B cell (primary cell): ENCODE data around the gene ELOVL1.

Source experiments
- CTCF ChIP-seq: fragments of 200-600 bp; IDR thresholded peaks from one replicate; pipeline ENCODE4 v1.8.0; 2022; ENCODE audit warnings: antibody characterized with exemption, mild to moderate bottlenecking
- EZH2 ChIP-seq: IDR thresholded peaks from 2 replicates; pipeline ENCODE4 v1.6.1; 2012; ENCODE audit warnings: borderline replicate concordance, low read depth, mild to moderate bottlenecking, moderate library complexity, low read length; ENCODE audit not compliant: insufficient read depth, poor library complexity, severe bottlenecking

GRCh38 chr1:43327549-43328292 lies 40.1 kb downstream of the ELOVL1 start:
- TF ChIP-seq CTCF = no peak
- no peak for TF ChIP-seq EZH2
